ENCODE measurements around the gene MBD3. TPM values are rescaled to one million over a fixed set of nuclear protein-coding genes. Genes with fewer than 3 reads are reported as not detected.

MBD3 gene
- total RNA-seq, 1 experiment from 2014 or later: 128 TPM

DNA sequence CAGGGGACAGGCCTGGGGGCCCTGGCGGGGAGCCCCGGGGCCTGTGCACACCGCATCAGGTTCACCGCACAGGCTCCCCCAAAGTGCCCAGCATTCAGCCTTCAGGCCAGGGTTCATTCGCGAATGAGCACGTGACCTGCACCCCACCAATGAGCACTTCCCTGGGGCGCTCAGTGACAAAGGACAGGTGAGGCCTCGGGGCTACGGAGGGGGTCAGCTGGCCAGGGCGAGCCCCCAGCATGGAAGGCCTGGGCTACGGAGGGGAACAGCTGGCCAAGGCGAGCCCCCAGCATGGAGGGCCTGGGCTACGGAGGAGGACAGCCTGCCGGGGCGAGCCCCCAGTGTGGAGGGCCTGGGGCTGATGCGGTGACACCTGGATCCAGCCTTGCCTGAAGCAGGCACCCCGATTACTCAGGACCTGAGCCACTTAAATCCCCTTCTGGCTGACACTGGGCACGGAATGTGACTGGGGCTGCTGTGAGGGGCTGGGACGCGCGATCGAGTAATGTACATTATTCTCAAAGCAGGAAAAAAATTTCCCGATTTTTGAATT lies 36.7 kb upstream of the MBD3 start:
- Histone ChIP-seq H3K4me1 (ENCODE audit: insufficient read depth, low read length) (no peaks in the 10 kb centered on the region), H3K23ac (ENCODE audit: insufficient read length, low read depth, low read length) (no peak overlapping the region), H4K91ac (ENCODE audit: insufficient read length, low read depth, low read length) (no peak overlapping the region), H4K5ac (ENCODE audit: insufficient read length, low read depth, low read length) (no peak overlapping the region), H3K27ac (ENCODE audit: insufficient read length, low read depth, low read length) (no peak overlapping the region), H3T11ph (ENCODE audit: low read length) (no peak overlapping the region), H3K56ac (ENCODE audit: insufficient read length, low read depth, low read length) (no peak overlapping the region), H2AK5ac (ENCODE audit: insufficient read length, low read length) (no peak overlapping the region), H3K27me3 (ENCODE audit: insufficient read depth, low read length) (no peaks in the 10 kb centered on the region), H2BK20ac (ENCODE audit: low read depth, low read length, poor library complexity, severe bottlenecking) (no peak overlapping the region), H2BK5ac (ENCODE audit: insufficient read length, low read length) (no peak overlapping the region), H3K79me2 (ENCODE audit: insufficient read depth, low read length) (no peaks in the 10 kb centered on the region), H2BK12ac (ENCODE audit: insufficient read length, low read depth, low read length) (no peak overlapping the region), H3K18ac (ENCODE audit: insufficient read length, low read depth, low read length) (no peak overlapping the region), H2AFZ (ENCODE audit: low read length) (no peak overlapping the region), H3K4me2 (ENCODE audit: insufficient read depth, insufficient read length, low read length) (no peak overlapping the region), H2BK120ac (ENCODE audit: low read depth, low read length, poor library complexity, severe bottlenecking) (no peak overlapping the region), H3K9ac (ENCODE audit: extremely low read depth, insufficient read length, low read length) (no peak overlapping the region), H4K20me1 (ENCODE audit: control insufficient read depth, insufficient read depth, insufficient read length) (no peaks in the 10 kb centered on the region), H3K14ac (ENCODE audit: insufficient read depth, low read length) (no peak overlapping the region; the same call in 1 of the 2 replicates), H3K4ac (ENCODE audit: low read depth, low read length) (no peak overlapping the region), H3K79me1 (ENCODE audit: insufficient read depth, low read depth, low read length, poor library complexity, severe bottlenecking) (peaks cover 4% of the 10 kb centered on the region), H3K9me3 (ENCODE audit: control insufficient read depth, low read depth, low read length) (no peaks in the 10 kb centered on the region), H2BK15ac (ENCODE audit: low read depth, low read length) (no peak overlapping the region), H3K23me2 (ENCODE audit: insufficient read length, low read depth, low read length, poor library complexity, severe bottlenecking) (no peaks in the 10 kb centered on the region), H4K8ac (replicated peaks; ENCODE audit: insufficient read length, low read depth, low read length) (no peak overlapping the region)
- Mint-ChIP-seq H3K27ac (no peak overlapping the region), H3K27me3 (ENCODE audit: low read depth) (no peaks in the 10 kb centered on the region), H3K36me3 (ENCODE audit: insufficient read depth in 1 of 3, low read depth in 3 of 3) (peaks cover 5 to 38% (median 35%) of the 10 kb centered on the region in 3 experiments; a peak in 6 of 7 replicates), H3K4me1 (peaks cover 0 to 2% of the 10 kb centered on the region in 2 experiments; a peak in 1 of 4 replicates), H3K4me3 (no peak overlapping the region), H3K9me3 (no peaks in the 10 kb centered on the region)
- WGBS (ENCODE audit: extremely low coverage, insufficient read length, low lambda C conversion rate): no CpG with 5 or more reads among the region's 24 CpGs
- TF ChIP-seq, protein P1, sequence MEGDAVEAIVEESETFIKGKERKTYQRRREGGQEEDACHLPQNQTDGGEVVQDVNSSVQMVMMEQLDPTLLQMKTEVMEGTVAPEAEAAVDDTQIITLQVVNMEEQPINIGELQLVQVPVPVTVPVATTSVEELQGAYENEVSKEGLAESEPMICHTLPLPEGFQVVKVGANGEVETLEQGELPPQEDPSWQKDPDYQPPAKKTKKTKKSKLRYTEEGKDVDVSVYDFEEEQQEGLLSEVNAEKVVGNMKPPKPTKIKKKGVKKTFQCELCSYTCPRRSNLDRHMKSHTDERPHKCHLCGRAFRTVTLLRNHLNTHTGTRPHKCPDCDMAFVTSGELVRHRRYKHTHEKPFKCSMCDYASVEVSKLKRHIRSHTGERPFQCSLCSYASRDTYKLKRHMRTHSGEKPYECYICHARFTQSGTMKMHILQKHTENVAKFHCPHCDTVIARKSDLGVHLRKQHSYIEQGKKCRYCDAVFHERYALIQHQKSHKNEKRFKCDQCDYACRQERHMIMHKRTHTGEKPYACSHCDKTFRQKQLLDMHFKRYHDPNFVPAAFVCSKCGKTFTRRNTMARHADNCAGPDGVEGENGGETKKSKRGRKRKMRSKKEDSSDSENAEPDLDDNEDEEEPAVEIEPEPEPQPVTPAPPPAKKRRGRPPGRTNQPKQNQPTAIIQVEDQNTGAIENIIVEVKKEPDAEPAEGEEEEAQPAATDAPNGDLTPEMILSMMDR (conservative IDR thresholded peaks at IDR 0.05): no peak
- no peak for DNase-seq

Measured in H9 (cell line).